Endothelial cell of umbilical vein (primary cell): Measurements from ENCODE around the gene GNPDA1. TPM values are rescaled to one million over a fixed set of nuclear protein-coding genes. Genes with fewer than 3 reads are reported as not detected.

Source experiments
- BruUV-seq: library from RNA; stranded (reverse); fragments of 400-500 nt; replicated peaks from 2 replicates; lab custom pipeline; 2021; lab: Mats Ljungman, UMichigan
- CTCF ChIA-PET: fragments of 300-600, 350-600 bp; sonication (Branson Sonifier 250); formaldehyde crosslinking; loops from one replicate; lab custom pipeline; 2021; ENCODE audit warnings: antibody characterized with exemption, inconsistent platforms; lab: Charles Lee
- POLR2A ChIA-PET: fragments of 300-600, 350-600 bp; sonication (Branson Sonifier 250); formaldehyde crosslinking; loops from one replicate; lab custom pipeline; 2021; ENCODE audit warnings: antibody characterized with exemption, inconsistent platforms; lab: Charles Lee
- DNase-seq: peaks from one replicate; pipeline ENCODE4 v3.0.0-alpha.2; 2011; ENCODE audit warnings: low read depth, low spot score
- FAIRE-seq: peaks from 2 replicates; lab custom pipeline; 2011; peaks lifted over from hg19 to GRCh38; lab: Jason Lieb, UNC
- H2AFZ ChIP-seq: 2 replicates; pipeline ENCODE4 v1.6.0; 2012; ENCODE audit warnings: low read depth, low read length, control low read depth, inconsistent platforms
- H3K27ac ChIP-seq: 2 replicates; pipeline ENCODE4 v1.5.1; 2011; ENCODE audit warnings: low read depth, mild to moderate bottlenecking, control low read depth, low read length, moderate library complexity; ENCODE audit not compliant: insufficient read depth
- H3K27me3 ChIP-seq, 2 experiments: 2 replicates each; pipeline versions ENCODE4 v1.6.0 to v1.6.1; 2011; ENCODE audit warnings: low read length in 2 of 2, mixed read lengths in 1 of 2; ENCODE audit not compliant: control insufficient read depth in 2 of 2, insufficient read depth in 2 of 2
- H3K36me3 ChIP-seq, 2 experiments: 2 replicates in 1 of 2; 3 replicates in 1 of 2; pipeline ENCODE4 v1.5.1; 2011; ENCODE audit warnings: low read length in 2 of 2, mild to moderate bottlenecking in 1 of 2, moderate library complexity in 1 of 2; ENCODE audit not compliant: control insufficient read depth in 2 of 2, insufficient read depth in 2 of 2; ENCODE audit errors: extremely low read depth in 1 of 2
- H3K4me1 ChIP-seq: 3 replicates; pipeline ENCODE4 v1.5.1; 2011; ENCODE audit warnings: mild to moderate bottlenecking, low read length; ENCODE audit not compliant: control insufficient read depth, insufficient read depth; ENCODE audit errors: extremely low read depth
- H3K4me2 ChIP-seq: 2 replicates; pipeline ENCODE4 v1.6.1; 2011; ENCODE audit warnings: low read length, control low read depth, mixed read lengths; ENCODE audit not compliant: insufficient read depth
- H3K4me3 ChIP-seq, 3 experiments: fragments of 200-600 bp in 1 of 3; sonication (generic), shearing (Covaris generic) in 1 of 3; replicated peaks in 1 of 3; 2 replicates each; pipeline ENCODE4 v1.5.1; 2011 to 2016; ENCODE audit warnings: control low read depth in 3 of 3, low read length in 3 of 3, mild to moderate bottlenecking in 2 of 3, inconsistent platforms in 1 of 3, low read depth in 1 of 3, moderate library complexity in 1 of 3; ENCODE audit not compliant: insufficient read depth in 1 of 3
- H3K79me2 ChIP-seq: 2 replicates; pipeline ENCODE4 v1.6.0; 2012; ENCODE audit warnings: low read length, inconsistent platforms; ENCODE audit not compliant: control insufficient read depth, insufficient read depth
- H3K9ac ChIP-seq: replicated peaks from 2 replicates; pipeline ENCODE3; 2011; ENCODE audit warnings: low read length, control low read depth; ENCODE audit not compliant: insufficient read depth; ENCODE audit errors: extremely low read depth
- H3K9me1 ChIP-seq: replicated peaks from 3 replicates; pipeline ENCODE4 v1.6.0; 2011; ENCODE audit warnings: mild to moderate bottlenecking, low read length; ENCODE audit not compliant: control insufficient read depth, insufficient read depth; ENCODE audit errors: extremely low read depth
- H3K9me3 ChIP-seq: replicated peaks from 2 replicates; pipeline ENCODE4 v1.5.1; 2012; ENCODE audit warnings: low read length, inconsistent platforms; ENCODE audit not compliant: control insufficient read depth, insufficient read depth
- H4K20me1 ChIP-seq: replicated peaks from 2 replicates; pipeline ENCODE3; 2011; ENCODE audit warnings: mild to moderate bottlenecking, low read length; ENCODE audit not compliant: control insufficient read depth, insufficient read depth; ENCODE audit errors: extremely low read depth
- CTCF ChIP-seq, 2 donors: IDR thresholded peaks; 1 replicate in 1 of 2; 2 replicates in 1 of 2; pipeline ENCODE4 v1.5.1; 2011; ENCODE audit warnings: low read length in 2 of 2, mild to moderate bottlenecking in 2 of 2, moderate library complexity in 2 of 2, control low read depth in 1 of 2, inconsistent platforms in 1 of 2, low read depth in 1 of 2; ENCODE audit not compliant: insufficient read depth in 1 of 2; ENCODE audit errors: extremely low read depth in 1 of 2
- EZH2 ChIP-seq: IDR thresholded peaks from 2 replicates; pipeline ENCODE4 v1.6.1; 2012; ENCODE audit warnings: borderline replicate concordance, low read depth, mild to moderate bottlenecking, moderate library complexity, low read length, inconsistent platforms; ENCODE audit not compliant: severe bottlenecking
- FOS ChIP-seq: IDR thresholded peaks from 2 replicates; pipeline ENCODE4 v1.6.1; 2011; ENCODE audit warnings: mild to moderate bottlenecking, low read length, moderate library complexity, borderline replicate concordance; ENCODE audit not compliant: insufficient read depth
- GATA2 ChIP-seq: IDR thresholded peaks from 2 replicates; pipeline ENCODE4 v1.7.0; 2011; ENCODE audit warnings: low read depth, mild to moderate bottlenecking, moderate library complexity, mixed read lengths, low read length; ENCODE audit not compliant: insufficient read length, insufficient read depth
- JUN ChIP-seq: IDR thresholded peaks from 2 replicates; pipeline ENCODE4 v1.6.1; 2011; ENCODE audit warnings: borderline replicate concordance, low read depth; ENCODE audit not compliant: insufficient read length, insufficient read depth
- MAX ChIP-seq: IDR thresholded peaks from 2 replicates; pipeline ENCODE4 v1.6.1; 2011; ENCODE audit not compliant: insufficient read depth, insufficient read length
- MYC ChIP-seq: IDR thresholded peaks from one replicate; pipeline ENCODE4 v1.6.1; 2011; ENCODE audit warnings: mild to moderate bottlenecking, low read depth, low read length
- POLR2A ChIP-seq: IDR thresholded peaks from 2 replicates; pipeline ENCODE4 v1.6.1; 2012; ENCODE audit warnings: low read depth, mild to moderate bottlenecking, control low read depth, low read length
- POLR2AphosphoS5 ChIP-seq: IDR thresholded peaks from 2 replicates; pipeline ENCODE4 v1.6.1; 2012; ENCODE audit warnings: low read depth, mild to moderate bottlenecking, control low read depth, low read length, moderate library complexity; ENCODE audit not compliant: insufficient read depth
- dilution Hi-C: fragments of 300-500 bp; cut with MboI; formaldehyde crosslinking; loops from one replicate; pipeline ENCODE4 v1.15.0; 2019; ENCODE audit warnings: low sequenced_read_pairs; ENCODE audit not compliant: extremely low pct_ligation_motif_present
- intact Hi-C: fragments of 100-400 bp; cut with micrococcal nuclease; formaldehyde crosslinking; loops from one replicate; pipeline ENCODE4 v1.10.0; 2022
- polyA plus RNA-seq, 4 experiments: library from polyadenylated mRNA; depleted of rRNA in 3 of 4; stranded (reverse) in 3 of 4; unstranded in 1 of 4; fragments of >200 nt; gene quantifications; 2 replicates each; pipeline versions ENCODE4 v1.2.1 to v1.2.3, GENCODE V29; 2011 to 2012; ENCODE audit warnings: missing spikeins in 1 of 4
- total RNA-seq: library from RNA; stranded (reverse); gene quantifications from 2 replicates; pipeline ENCODE4 v1.2.3, GENCODE V29; 2021

GNPDA1 gene
- total and polyA plus RNA-seq, 2 donors (not counting 3 experiments of a cell fraction or from before 2014, with no cell fraction given) = 22.5 to 49.3 TPM

GRCh38 chr5:142032747-142033631 lies 20.2 kb upstream of the GNPDA1 start:
- no peaks in the 10 kb centered on the region for H3K4me1 ChIP-seq
- no peaks in the 10 kb centered on the region for H3K9me3 ChIP-seq
- H3K9me1 ChIP-seq = no peaks in the 10 kb centered on the region
- H3K4me3 ChIP-seq = no peak overlapping the region
- no peak overlapping the region for H3K9ac ChIP-seq
- no peaks in the 10 kb centered on the region for H4K20me1 ChIP-seq
- no peak overlapping the region for H3K27ac ChIP-seq
- H3K27me3 ChIP-seq = peaks cover 11 to 13% of the 10 kb centered on the region in 2 experiments
- H3K4me2 ChIP-seq = no peak overlapping the region
- intact Hi-C loops (no loop called here), dilution Hi-C loops (no loop called here)
- no peak for FAIRE-seq
- no peaks in the 10 kb centered on the region for H3K36me3 ChIP-seq
- no peak overlapping the region for H2AFZ ChIP-seq
- ChIA-PET CTCF (interaction anchor here (0.7 kb wide), 1 partner anchor 17 kb away, joined by 3 read pairs; no protein-coding TSS in a partner anchor), POLR2A (no interaction called here)
- BruUV-seq = no TSS peak
- H3K79me2 ChIP-seq = no peaks in the 10 kb centered on the region
- DNase-seq = no peak
- TF ChIP-seq MAX (no peak), POLR2AphosphoS5 (no peak), MYC (no peak), JUN (no peak), EZH2 (no peak), FOS (no peak), POLR2A (no peak), CTCF (IDR thresholded peaks at IDR 0.05; ENCODE audit: extremely low read depth in 1 of 2, insufficient read depth in 1 of 2, low read depth in 1 of 2, low read length in 2 of 2) (no peak), GATA2 (no peak)
